Type B pancreatic cell (in vitro differentiated cells): Measurements from ENCODE around the gene PAQR5. TPM values are rescaled to one million over a fixed set of nuclear protein-coding genes. Genes with fewer than 3 reads are reported as not detected.

Experiments used
- DNase-seq: peaks from one replicate; pipeline ENCODE4 v3.0.0; 2021; ENCODE audit warnings: mixed read lengths; ENCODE audit not compliant: unreplicated experiment; ENCODE audit errors: extremely low spot score
- H3K27ac Mint-ChIP-seq: 2 replicates; pipeline ENCODE4 v1.8.0; 2021; ENCODE audit warnings: mild to moderate bottlenecking, mixed read lengths
- H3K27me3 Mint-ChIP-seq: 2 replicates; pipeline ENCODE4 v1.8.0; 2021; ENCODE audit warnings: mixed read lengths
- H3K36me3 Mint-ChIP-seq: 2 replicates; pipeline ENCODE4 v1.8.0; 2021; ENCODE audit warnings: mixed read lengths
- H3K4me1 Mint-ChIP-seq: one replicate; pipeline ENCODE4 v1.8.0; 2021; ENCODE audit warnings: mixed read lengths; ENCODE audit not compliant: unreplicated experiment
- H3K4me3 Mint-ChIP-seq: 2 replicates; pipeline ENCODE4 v1.8.0; 2021; ENCODE audit warnings: mild to moderate bottlenecking, mixed read lengths
- H3K9me3 Mint-ChIP-seq: 2 replicates; pipeline ENCODE4 v1.8.0; 2021; ENCODE audit warnings: mixed read lengths
- CTCF ChIP-seq: fragments of 200-600 bp; sonication (generic); conservative IDR thresholded peaks from 2 replicates; pipeline ENCODE4 v1.5.0; 2021; ENCODE audit warnings: antibody characterized with exemption, mild to moderate bottlenecking
- total RNA-seq: library from RNA; stranded (reverse); gene quantifications from 2 replicates; pipeline ENCODE4 v1.2.1, GENCODE V29; 2021; ENCODE audit warnings: low replicate concordance

The PAQR5 gene
- total RNA-seq, 1 donor from 2014 or later, result 7.8 TPM

- H3K27ac Mint-ChIP-seq, result no peak overlapping the region
- no peaks in the 10 kb centered on the region for H3K9me3 Mint-ChIP-seq
- peaks cover 10% of the 10 kb centered on the region for H3K4me1 Mint-ChIP-seq
Observed at GRCh38 chr15:69388260-69388705, 89.6 kb downstream of the PAQR5 start.

GRCh38 chr15:69389426-69389825 is 90.7 kb downstream of the PAQR5 start:
- peak overlapping the region; percentile 60 for H3K4me3 Mint-ChIP-seq
- no peaks in the 10 kb centered on the region for H3K27me3 Mint-ChIP-seq
- DNase-seq, result no peak
- H3K9me3 Mint-ChIP-seq, result no peaks in the 10 kb centered on the region
- peaks cover 22% of the 10 kb centered on the region for H3K4me1 Mint-ChIP-seq
- no peaks in the 10 kb centered on the region for H3K36me3 Mint-ChIP-seq
- no peak for TF ChIP-seq CTCF
- H3K27ac Mint-ChIP-seq, result peak overlapping the region; percentile 75

More at GRCh38 chr15:69388260-69388705, 89.6 kb downstream of the PAQR5 start:
- no peaks in the 10 kb centered on the region for H3K27me3 Mint-ChIP-seq
- H3K36me3 Mint-ChIP-seq, result no peaks in the 10 kb centered on the region
- no peak overlapping the region for H3K4me3 Mint-ChIP-seq
- TF ChIP-seq CTCF, result no peak
- no peak for DNase-seq

GRCh38 chr15:69390575-69390974 is 91.9 kb downstream of the PAQR5 start:
- Mint-ChIP-seq H3K27me3 (no peaks in the 10 kb centered on the region), H3K36me3 (no peaks in the 10 kb centered on the region), H3K9me3 (no peaks in the 10 kb centered on the region), H3K4me3 (peak overlapping the region; percentile 74), H3K27ac (peak overlapping the region; percentile 97), H3K4me1 (peaks cover 27% of the 10 kb centered on the region)
- no peak for DNase-seq
- no peak for TF ChIP-seq CTCF

- H3K36me3 Mint-ChIP-seq, result no peaks in the 10 kb centered on the region
- peak overlapping the region; percentile 97 for H3K27ac Mint-ChIP-seq
- no peaks in the 10 kb centered on the region for H3K9me3 Mint-ChIP-seq
- TF ChIP-seq CTCF, result no peak
- no peak for DNase-seq
- H3K4me3 Mint-ChIP-seq, result peak overlapping the region; percentile 74
- H3K4me1 Mint-ChIP-seq, result peaks cover 27% of the 10 kb centered on the region
- no peaks in the 10 kb centered on the region for H3K27me3 Mint-ChIP-seq
Observed at GRCh38 chr15:69391046-69391757, 92.5 kb downstream of the PAQR5 start.

- peak overlapping the region; percentile 89 for H3K27ac Mint-ChIP-seq
- no peak for DNase-seq
- no peaks in the 10 kb centered on the region for H3K36me3 Mint-ChIP-seq
- no peak for TF ChIP-seq CTCF
- no peaks in the 10 kb centered on the region for H3K9me3 Mint-ChIP-seq
- no peaks in the 10 kb centered on the region for H3K27me3 Mint-ChIP-seq
- H3K4me1 Mint-ChIP-seq, result peaks cover 27% of the 10 kb centered on the region
- H3K4me3 Mint-ChIP-seq, result no peak overlapping the region
Observed at GRCh38 chr15:69392352-69392751, 93.6 kb downstream of the PAQR5 start.
